GM20431 (cell line): ENCODE measurements around the gene PRELID2.
"Not testable (repeated sequence)": the region's sequence is repeated elsewhere in the genome, so short reads cannot be mapped to it uniquely, and the experiment has no call there.

Source experiments
- in situ Hi-C: fragments of 300-500 bp; cut with MseI, MboI; formaldehyde crosslinking; loops from one replicate; pipeline ENCODE4 v1.15.0; 2020; ENCODE audit warnings: low sequenced_read_pairs; ENCODE audit not compliant: unreplicated experiment

Gene PRELID2

GRCh38 chr5:145801195-145801594 lies 33.9 kb downstream of the PRELID2 start:
- in situ Hi-C loops, result no loop called here

- in situ Hi-C loops, result no loop called here
Measured at GRCh38 chr5:145800181-145800580, 35.0 kb downstream of the PRELID2 start.

- in situ Hi-C loops, result not testable (repeated sequence)
Measured at GRCh38 chr5:145798503-145798902, 36.6 kb downstream of the PRELID2 start.

GRCh38 chr5:145797336-145797735 lies 37.8 kb downstream of the PRELID2 start:
- in situ Hi-C loops, result no loop called here

GRCh38 chr5:145796318-145796717 lies 38.8 kb downstream of the PRELID2 start:
- in situ Hi-C loops, result no loop called here

GRCh38 chr5:145793574-145793973 lies 41.6 kb downstream of the PRELID2 start:
- in situ Hi-C loops, result no loop called here

- in situ Hi-C loops, result no loop called here
Measured at GRCh38 chr5:145792840-145793239, 42.3 kb downstream of the PRELID2 start.

GRCh38 chr5:145791866-145792265 lies 43.3 kb downstream of the PRELID2 start:
- in situ Hi-C loops, result no loop called here

GRCh38 chr5:145787996-145788395 lies 47.1 kb downstream of the PRELID2 start:
- in situ Hi-C loops, result no loop called here

GRCh38 chr5:145787507-145787906 lies 47.6 kb downstream of the PRELID2 start:
- in situ Hi-C loops, result no loop called here

GRCh38 chr5:145787001-145787400 lies 48.1 kb downstream of the PRELID2 start:
- in situ Hi-C loops, result no loop called here

GRCh38 chr5:145780982-145781381 lies 54.2 kb downstream of the PRELID2 start:
- in situ Hi-C loops, result no loop called here

GRCh38 chr5:145778144-145778900 lies 56.8 kb downstream of the PRELID2 start:
- in situ Hi-C loops, result no loop called here

- in situ Hi-C loops, result no loop called here
Measured at GRCh38 chr5:145777445-145778063, 57.6 kb downstream of the PRELID2 start.

- in situ Hi-C loops, result no loop called here
Measured at GRCh38 chr5:145776886-145777285, 58.3 kb downstream of the PRELID2 start.

- in situ Hi-C loops, result no loop called here
Measured at GRCh38 chr5:145775893-145776444, 59.2 kb downstream of the PRELID2 start.

- in situ Hi-C loops, result no loop called here
Measured at GRCh38 chr5:145775411-145775810, 59.7 kb downstream of the PRELID2 start.

- in situ Hi-C loops, result no loop called here
Measured at GRCh38 chr5:145774442-145774841, 60.7 kb downstream of the PRELID2 start.

- in situ Hi-C loops, result no loop called here
Measured at GRCh38 chr5:145772466-145772865, 62.7 kb downstream of the PRELID2 start.

GRCh38 chr5:145768863-145769262 lies 66.3 kb downstream of the PRELID2 start:
- in situ Hi-C loops, result no loop called here

GRCh38 chr5:145764325-145764724 lies 70.8 kb downstream of the PRELID2 start:
- in situ Hi-C loops, result no loop called here
